Heart left ventricle (tissue), 16 donors: ENCODE measurements around the gene MALSU1. TPM values are rescaled to one million over a fixed set of nuclear protein-coding genes. Genes with fewer than 3 reads are reported as not detected.

Source experiments
- ATAC-seq, 4 donors: fragments of 200-7000 bp; cut with Tn5 transposase; one replicate each; pipeline ENCODE4 v1.9.1; 2020 to 2022; ENCODE audit warnings: moderate library complexity in 4 of 4, mild to moderate bottlenecking in 3 of 4, moderate number of reproducible peaks in 1 of 4
- DNase-seq, 5 donors: peaks; one replicate each; pipeline ENCODE4 v3.0.0-alpha.2; 2020
- H3K27ac ChIP-seq, 12 donors: fragments of 200-600 bp; sonication (generic) in 4 of 12; one replicate each; pipeline versions ENCODE4 v1.5.0 to v1.8.0; 2016 to 2022; ENCODE audit warnings: mild to moderate bottlenecking in 2 of 12
- H3K27me3 ChIP-seq, 9 donors: fragments of 200-600 bp; sonication (generic) in 2 of 9; one replicate each; pipeline versions ENCODE4 v1.5.1 to v1.8.0; 2016 to 2022; ENCODE audit warnings: mild to moderate bottlenecking in 3 of 9
- H3K36me3 ChIP-seq, 9 donors: fragments of 200-600 bp; sonication (generic) in 2 of 9; one replicate each; pipeline versions ENCODE4 v1.5.0 to v1.8.0; 2018 to 2022; ENCODE audit warnings: mild to moderate bottlenecking in 2 of 9
- H3K4me1 ChIP-seq, 12 donors: fragments of 200-600 bp; sonication (generic) in 4 of 12; one replicate each; pipeline versions ENCODE4 v1.5.0 to v1.8.0; 2016 to 2022; ENCODE audit warnings: mild to moderate bottlenecking in 3 of 12
- H3K4me3 ChIP-seq, 12 donors: fragments of 200-600 bp; sonication (generic) in 4 of 12; one replicate each; pipeline versions ENCODE4 v1.5.0 to v1.8.0; 2017 to 2022; ENCODE audit warnings: mild to moderate bottlenecking in 9 of 12, moderate library complexity in 4 of 12
- H3K9me3 ChIP-seq, 12 donors: fragments of 200-600 bp; sonication (generic) in 4 of 12; one replicate each; pipeline versions ENCODE4 v1.5.0 to v1.8.0; 2016 to 2022; ENCODE audit warnings: mild to moderate bottlenecking in 1 of 12
- POLR2A ChIP-seq, 2 donors: fragments of 450-650 bp; IDR thresholded peaks; one replicate each; pipeline ENCODE4 v1.6.1; 2017; ENCODE audit warnings: antibody characterized with exemption in 2 of 2, mild to moderate bottlenecking in 2 of 2, moderate library complexity in 2 of 2
- WGBS, 4 donors: extraction: QIAGEN DNeasy Blood & Tissue Kit in 2 of 4; methylation state at CpG; one replicate each; pipeline versions ENCODE4 v1.1.5 to v1.1.7; 2013 to 2018; 5-methylcytosine and 5-hydroxymethylcytosine counted together
- intact Hi-C, 10 donors: fragments of 100-400 bp; cut with DNase I; formaldehyde crosslinking; loops; one replicate each; pipeline versions ENCODE4 v1.11.1 to v1.14.2; 2022
- polyA plus RNA-seq, 2 donors: library from polyadenylated mRNA; stranded (reverse); fragments of 200-250 nt; gene quantifications; one replicate each; pipeline ENCODE4 v1.2.3, GENCODE V29; 2013
- total RNA-seq, 9 donors: library from RNA; depleted of rRNA in 2 of 9; stranded (reverse); fragments of >200 nt in 2 of 9; fragmentation: NEBNext Ultra II Directional in 3 of 9; extraction: Animal tissue kit (Norgen Biotek cat#: 25700) in 3 of 9; gene quantifications; one replicate each; pipeline versions ENCODE4 v1.1.0 to v1.2.4, GENCODE V29; 2016 to 2023
- TF ChIP-seq, protein P1 (sequence below), 12 donors: fragments of 200-600 bp; sonication (generic) in 4 of 12; IDR thresholded peaks; one replicate each; pipeline versions ENCODE4 v1.5.0 to v1.8.0; 2018 to 2022; ENCODE audit warnings: antibody characterized with exemption in 12 of 12, mild to moderate bottlenecking in 5 of 12
- donor health status: ischemic (EF 13 %, LVEDD 7.1; RV severe dilation, severe dysfunction).
- donor health status: healthy with polysubstance abuse.
- donor health status: DM: no; HTN: yes; CAD: no.
- donor health status: DM: no; HTN: no; CAD: no.
- donor health status: ischemic (EF 25% LVEDD 6.9; RV normal size, moderate dysfunction).
- donor health status: ischemic (EF 25% LVEDD 5.7; RV mildly dilated, moderate dysfunction).
- donor health status: healthy.
- donor health status: DM: yes; HTN: yes; CAD: no.
- donor health status: ischemic (EF 35%, LVEDD 5.7; RV mildly dilated, moderate dysfunction).
- donor health status: nonischemic (EF 11% LVEDD 7.7; RV severe dilation, severe dysfunction).
- donor health status: DM: yes; HTN: yes; CAD: no.
- donor health status: PGD.
- donor health status: ischemic (EF 29% LVEDD 5.4; RV normal size, mild dysfunction).
- donor health status: nonischemic (EF 23%, LVEDD 6.1; RV moderate dilation, normal function).

Gene MALSU1
- total and polyA plus RNA-seq, 11 donors, result 40.3 to 128 (median 104) TPM

DNA sequence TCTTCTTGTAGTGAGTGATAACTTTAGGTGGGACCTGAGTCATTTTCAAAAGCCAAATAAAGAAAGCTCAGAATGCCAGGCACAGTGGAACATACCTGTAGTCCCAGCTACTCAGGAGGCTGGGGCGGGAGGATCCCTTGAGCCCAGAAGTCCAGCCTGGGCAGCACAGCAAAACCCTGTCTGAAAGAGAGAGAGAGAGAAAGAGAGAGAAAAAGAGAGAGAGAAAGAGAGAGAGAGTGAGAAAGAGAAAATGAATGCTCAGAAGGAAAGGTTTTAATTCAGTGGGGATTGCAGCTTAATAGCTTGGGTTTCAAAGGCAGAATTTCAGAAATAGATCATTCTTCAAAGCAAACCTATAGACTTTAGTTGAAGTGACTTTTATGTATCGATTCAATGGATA lies 26.9 kb upstream of the MALSU1 start:
- Histone ChIP-seq H3K4me1 (peaks cover 0 to 9% (median 0%) of the 10 kb centered on the region in 12 donors), H3K9me3 (no peaks in the 10 kb centered on the region), H3K27ac (no peak overlapping the region), H3K27me3 (no peaks in the 10 kb centered on the region), H3K4me3 (no peak overlapping the region), H3K36me3 (peaks cover 0 to 91% (median 19%) of the 10 kb centered on the region in 9 donors)
- intact Hi-C loops, result loop anchor here in 6 of 10 donors (2.0 to 10.0 kb wide), 4 partner anchors 190 to 443 kb away; partner anchors contain the start of gene STK31 (in 2 of the 6)
- TF ChIP-seq, protein P1, sequence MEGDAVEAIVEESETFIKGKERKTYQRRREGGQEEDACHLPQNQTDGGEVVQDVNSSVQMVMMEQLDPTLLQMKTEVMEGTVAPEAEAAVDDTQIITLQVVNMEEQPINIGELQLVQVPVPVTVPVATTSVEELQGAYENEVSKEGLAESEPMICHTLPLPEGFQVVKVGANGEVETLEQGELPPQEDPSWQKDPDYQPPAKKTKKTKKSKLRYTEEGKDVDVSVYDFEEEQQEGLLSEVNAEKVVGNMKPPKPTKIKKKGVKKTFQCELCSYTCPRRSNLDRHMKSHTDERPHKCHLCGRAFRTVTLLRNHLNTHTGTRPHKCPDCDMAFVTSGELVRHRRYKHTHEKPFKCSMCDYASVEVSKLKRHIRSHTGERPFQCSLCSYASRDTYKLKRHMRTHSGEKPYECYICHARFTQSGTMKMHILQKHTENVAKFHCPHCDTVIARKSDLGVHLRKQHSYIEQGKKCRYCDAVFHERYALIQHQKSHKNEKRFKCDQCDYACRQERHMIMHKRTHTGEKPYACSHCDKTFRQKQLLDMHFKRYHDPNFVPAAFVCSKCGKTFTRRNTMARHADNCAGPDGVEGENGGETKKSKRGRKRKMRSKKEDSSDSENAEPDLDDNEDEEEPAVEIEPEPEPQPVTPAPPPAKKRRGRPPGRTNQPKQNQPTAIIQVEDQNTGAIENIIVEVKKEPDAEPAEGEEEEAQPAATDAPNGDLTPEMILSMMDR (IDR thresholded peaks at IDR 0.05), result no peak
- TF ChIP-seq POLR2A (IDR thresholded peaks at IDR 0.05), result no peak
- DNase-seq (no peak), ATAC-seq (no peak)
- WGBS, 4 donors, result 86 to 97% (median 93%) methylated on average over 2 of the region's 2 CpGs

- DNase-seq (peak; percentile 64 to 90 (median 86)), ATAC-seq (peak; percentile 59 to 92 (median 88))
- intact Hi-C loops, result loop anchor here in 6 of 10 donors (2.0 to 10.0 kb wide), 4 partner anchors 189 to 442 kb away; partner anchors contain the start of gene STK31 (in 2 of the 6)
- Histone ChIP-seq H3K27me3 (no peaks in the 10 kb centered on the region), H3K4me3 (no peak overlapping the region), H3K27ac (peak overlapping the region in 2 of 12 donors; percentile 19 to 22), H3K4me1 (peaks cover 0 to 9% (median 0%) of the 10 kb centered on the region in 12 donors), H3K36me3 (peaks cover 0 to 84% (median 13%) of the 10 kb centered on the region in 9 donors), H3K9me3 (no peaks in the 10 kb centered on the region)
- 11 to 18% (median 15%) methylated on average over 10 to 11 of the region's 11 CpGs for WGBS, 4 donors
- TF ChIP-seq POLR2A (IDR thresholded peaks at IDR 0.05), result no peak
- TF ChIP-seq, protein P1 (IDR thresholded peaks at IDR 0.05), result peak; percentile 55 to 76 (median 70)
Measured at GRCh38 chr7:23273141-23273599, 26.0 kb upstream of the MALSU1 start.

- H3K27ac ChIP-seq, result no peak overlapping the region
- TF ChIP-seq, protein P1 (IDR thresholded peaks at IDR 0.05), result no peak
- TF ChIP-seq POLR2A (IDR thresholded peaks at IDR 0.05), result no peak
- no peak for ATAC-seq
- intact Hi-C loops, result loop anchor here in 8 of 10 donors (5.0 to 10.0 kb wide), 4 partner anchors 71 to 439 kb away; partner anchors contain the start of gene STK31 (in 2 of the 8)
- peaks cover 0 to 74% (median 15%) of the 10 kb centered on the region in 9 donors for H3K36me3 ChIP-seq
- no peaks in the 10 kb centered on the region for H3K9me3 ChIP-seq
- DNase-seq, result no peak
- WGBS, 4 donors, result 78 to 83% (median 82%) methylated on average over 5 of the region's 5 CpGs
- H3K4me1 ChIP-seq, result peaks cover 0 to 4% (median 0%) of the 10 kb centered on the region in 12 donors
- H3K27me3 ChIP-seq, result no peaks in the 10 kb centered on the region
- H3K4me3 ChIP-seq, result no peak overlapping the region
Measured at GRCh38 chr7:23275912-23276311, 23.2 kb upstream of the MALSU1 start.

- intact Hi-C loops, result loop anchor here in 8 of 10 donors (5.0 to 10.0 kb wide), 4 partner anchors 71 to 438 kb away; partner anchors contain the start of gene STK31 (in 2 of the 8)
- Histone ChIP-seq H3K27me3 (no peaks in the 10 kb centered on the region), H3K36me3 (peaks cover 0 to 70% (median 15%) of the 10 kb centered on the region in 9 donors), H3K4me1 (peaks cover 0 to 4% (median 0%) of the 10 kb centered on the region in 12 donors), H3K9me3 (no peaks in the 10 kb centered on the region), H3K4me3 (no peak overlapping the region), H3K27ac (no peak overlapping the region)
- TF ChIP-seq, protein P1 (IDR thresholded peaks at IDR 0.05), result peak in 1 of 12 donors; percentile 9
- no peak for TF ChIP-seq POLR2A (IDR thresholded peaks at IDR 0.05)
- ATAC-seq, result no peak
- no peak for DNase-seq
- WGBS, 4 donors, result 59 to 72% (median 69%) methylated on average over 5 of the region's 5 CpGs
Measured at GRCh38 chr7:23276376-23276775, 22.8 kb upstream of the MALSU1 start.
